T-helper 9 cell (primary cell): ENCODE results near the gene RTL9.
"Not testable (repeated sequence)": the region's sequence is repeated elsewhere in the genome, so short reads cannot be mapped to it uniquely, and the experiment has no call there.

Experiments
- DNase-seq: peaks from one replicate; pipeline ENCODE4 v3.0.0-alpha.2; 2020
- total RNA-seq, 2 donors: gene quantifications; one replicate each; lab custom pipeline; 2026; lab: John Stamatoyannopoulos, UW

RTL9 gene
- 0 reads per million in 2 donors for total RNA-seq

GRCh38 chrX:110358548-110358947 lies at the start of gene RTL9:
Gene RTL9 (plus strand): TSS chrX:110358848. CDS start chrX:110450618, 91,770 bp downstream.
- DNase-seq = no peak

GRCh38 chrX:110310000-110310790 lies 48.5 kb upstream of the RTL9 start:
- no peak for DNase-seq

- DNase-seq = peak; percentile 4
Measured at GRCh38 chrX:110310896-110311295, 47.8 kb upstream of the RTL9 start.

- DNase-seq = no peak
Measured at GRCh38 chrX:110311437-110312230, 47.0 kb upstream of the RTL9 start.

GRCh38 chrX:110315551-110315950 lies 43.1 kb upstream of the RTL9 start:
- DNase-seq = no peak

GRCh38 chrX:110316351-110317060 lies 42.1 kb upstream of the RTL9 start:
- no peak for DNase-seq

GRCh38 chrX:110317061-110317819 lies 41.4 kb upstream of the RTL9 start:
- DNase-seq = peak; percentile 0

GRCh38 chrX:110317820-110318663 lies 40.6 kb upstream of the RTL9 start, which contains the start of gene AMMECR1:
Gene AMMECR1 (minus strand): TSS chrX:110318085. CDS start chrX:110318071, 14 bp downstream.
- peak; percentile 66 for DNase-seq

- no peak for DNase-seq
Measured at GRCh38 chrX:110318664-110318968, 40.0 kb upstream of the RTL9 start.

- DNase-seq = no peak
Measured at GRCh38 chrX:110320381-110320987, 38.2 kb upstream of the RTL9 start.

GRCh38 chrX:110321081-110321480 lies 37.6 kb upstream of the RTL9 start:
- DNase-seq = no peak

GRCh38 chrX:110321670-110322069 lies 37.0 kb upstream of the RTL9 start:
- no peak for DNase-seq

GRCh38 chrX:110322603-110323002 lies 36.0 kb upstream of the RTL9 start:
- no peak for DNase-seq

- no peak for DNase-seq
Measured at GRCh38 chrX:110326712-110327111, 31.9 kb upstream of the RTL9 start.

GRCh38 chrX:110327336-110327735 lies 31.3 kb upstream of the RTL9 start:
- no peak for DNase-seq

GRCh38 chrX:110328613-110329012 lies 30.0 kb upstream of the RTL9 start:
- not testable (repeated sequence) for DNase-seq

- DNase-seq = no peak
Measured at GRCh38 chrX:110331444-110332030, 27.1 kb upstream of the RTL9 start.

- DNase-seq = not testable (repeated sequence)
Measured at GRCh38 chrX:110333458-110333857, 25.2 kb upstream of the RTL9 start.

- DNase-seq = no peak
Measured at GRCh38 chrX:110338935-110339334, 19.7 kb upstream of the RTL9 start.

GRCh38 chrX:110341189-110342035 lies 17.2 kb upstream of the RTL9 start:
- no peak for DNase-seq
